Endothelial cell of hepatic sinusoid (primary cell): Measurements from ENCODE around the gene ACOXL.

Experiments used
- in situ Hi-C: cut with HindIII; loops from 2 replicates; pipeline ENCODE4 v1.10.0; 2017; ENCODE audit warnings: low sequenced_read_pairs

Gene ACOXL

GRCh38 chr2:110819711-110820110, 87.3 kb downstream of the ACOXL start:
- in situ Hi-C loops = loop anchor here (5.0 kb wide), 1 partner anchor 82 kb away; no protein-coding TSS in a partner anchor

- in situ Hi-C loops = no loop called here
Observed at GRCh38 chr2:110820128-110820527, 87.8 kb downstream of the ACOXL start.

GRCh38 chr2:110823165-110823564, 90.8 kb downstream of the ACOXL start:
- in situ Hi-C loops = no loop called here

- in situ Hi-C loops = loop anchor here (25.0 kb wide), 1 partner anchor 885 kb away; no protein-coding TSS in a partner anchor
Observed at GRCh38 chr2:110827511-110827910, 95.1 kb downstream of the ACOXL start.

GRCh38 chr2:110828330-110828729, 96.0 kb downstream of the ACOXL start:
- in situ Hi-C loops = loop anchor here (25.0 kb wide), 1 partner anchor 884 kb away; no protein-coding TSS in a partner anchor

GRCh38 chr2:110829413-110830146, 97.2 kb downstream of the ACOXL start:
- in situ Hi-C loops = loop anchor here (25.0 kb wide), 1 partner anchor 883 kb away; no protein-coding TSS in a partner anchor

GRCh38 chr2:110832740-110833139, 100.4 kb downstream of the ACOXL start:
- in situ Hi-C loops = loop anchor here (25.0 kb wide), 1 partner anchor 880 kb away; no protein-coding TSS in a partner anchor

- in situ Hi-C loops = loop anchor here (25.0 kb wide), 1 partner anchor 878 kb away; no protein-coding TSS in a partner anchor
Observed at GRCh38 chr2:110834134-110834827, 101.9 kb downstream of the ACOXL start.

GRCh38 chr2:110836671-110837070, 104.3 kb downstream of the ACOXL start:
- in situ Hi-C loops = loop anchor here (25.0 kb wide), 1 partner anchor 876 kb away; no protein-coding TSS in a partner anchor

- in situ Hi-C loops = loop anchor here (25.0 kb wide), 1 partner anchor 875 kb away; no protein-coding TSS in a partner anchor
Observed at GRCh38 chr2:110837446-110838409, 105.4 kb downstream of the ACOXL start.

- in situ Hi-C loops = loop anchor here (25.0 kb wide), 1 partner anchor 873 kb away; no protein-coding TSS in a partner anchor
Observed at GRCh38 chr2:110838657-110839384, 106.4 kb downstream of the ACOXL start.

GRCh38 chr2:110840508-110840907, 108.1 kb downstream of the ACOXL start:
- in situ Hi-C loops = loop anchor here (25.0 kb wide), 1 partner anchor 872 kb away; no protein-coding TSS in a partner anchor

GRCh38 chr2:110842048-110842447, 109.7 kb downstream of the ACOXL start:
- in situ Hi-C loops = loop anchor here (25.0 kb wide), 1 partner anchor 870 kb away; no protein-coding TSS in a partner anchor

- in situ Hi-C loops = loop anchor here (25.0 kb wide), 1 partner anchor 869 kb away; no protein-coding TSS in a partner anchor
Observed at GRCh38 chr2:110843496-110843895, 111.1 kb downstream of the ACOXL start.

GRCh38 chr2:110843959-110844510, 111.7 kb downstream of the ACOXL start:
- in situ Hi-C loops = loop anchor here (25.0 kb wide), 1 partner anchor 868 kb away; no protein-coding TSS in a partner anchor

GRCh38 chr2:110847651-110848050, 115.3 kb downstream of the ACOXL start:
- in situ Hi-C loops = loop anchor here (25.0 kb wide), 1 partner anchor 865 kb away; no protein-coding TSS in a partner anchor

GRCh38 chr2:110848071-110848470, 115.7 kb downstream of the ACOXL start:
- in situ Hi-C loops = loop anchor here (25.0 kb wide), 1 partner anchor 864 kb away; no protein-coding TSS in a partner anchor

GRCh38 chr2:110848519-110849030, 116.2 kb downstream of the ACOXL start:
- in situ Hi-C loops = loop anchor here (25.0 kb wide), 1 partner anchor 864 kb away; no protein-coding TSS in a partner anchor

- in situ Hi-C loops = no loop called here
Observed at GRCh38 chr2:110851531-110851930, 119.2 kb downstream of the ACOXL start.
